Body of pancreas (tissue), 4 donors: Measurements from ENCODE around the gene ATP5IF1.

Experiments
- CTCF ChIP-seq, 7 experiments: fragments of 450-650 bp in 4 of 7; fragments of 200-600 bp in 3 of 7; sonication (generic) in 3 of 7; IDR thresholded peaks; one replicate each; pipeline ENCODE4 v1.5.1; 2016 to 2019; ENCODE audit warnings: antibody characterized with exemption in 7 of 7
- POLR2A ChIP-seq, 3 donors: fragments of 450-650 bp; IDR thresholded peaks; one replicate each; pipeline ENCODE4 v1.6.1; 2016; ENCODE audit warnings: antibody characterized with exemption in 3 of 3, mild to moderate bottlenecking in 2 of 3

- TF ChIP-seq CTCF (IDR thresholded peaks at IDR 0.05) (no peak), POLR2A (IDR thresholded peaks at IDR 0.05) (no peak)
Measured at GRCh38 chr1:28244549-28245251, 8.8 kb downstream of the ATP5IF1 start.
